ENCODE measurements around the gene GOLGA6D.
"Not testable (repeated sequence)": the region's sequence is repeated elsewhere in the genome, so short reads cannot be mapped to it uniquely, and the experiment has no call there.

GOLGA6D gene

DNA sequence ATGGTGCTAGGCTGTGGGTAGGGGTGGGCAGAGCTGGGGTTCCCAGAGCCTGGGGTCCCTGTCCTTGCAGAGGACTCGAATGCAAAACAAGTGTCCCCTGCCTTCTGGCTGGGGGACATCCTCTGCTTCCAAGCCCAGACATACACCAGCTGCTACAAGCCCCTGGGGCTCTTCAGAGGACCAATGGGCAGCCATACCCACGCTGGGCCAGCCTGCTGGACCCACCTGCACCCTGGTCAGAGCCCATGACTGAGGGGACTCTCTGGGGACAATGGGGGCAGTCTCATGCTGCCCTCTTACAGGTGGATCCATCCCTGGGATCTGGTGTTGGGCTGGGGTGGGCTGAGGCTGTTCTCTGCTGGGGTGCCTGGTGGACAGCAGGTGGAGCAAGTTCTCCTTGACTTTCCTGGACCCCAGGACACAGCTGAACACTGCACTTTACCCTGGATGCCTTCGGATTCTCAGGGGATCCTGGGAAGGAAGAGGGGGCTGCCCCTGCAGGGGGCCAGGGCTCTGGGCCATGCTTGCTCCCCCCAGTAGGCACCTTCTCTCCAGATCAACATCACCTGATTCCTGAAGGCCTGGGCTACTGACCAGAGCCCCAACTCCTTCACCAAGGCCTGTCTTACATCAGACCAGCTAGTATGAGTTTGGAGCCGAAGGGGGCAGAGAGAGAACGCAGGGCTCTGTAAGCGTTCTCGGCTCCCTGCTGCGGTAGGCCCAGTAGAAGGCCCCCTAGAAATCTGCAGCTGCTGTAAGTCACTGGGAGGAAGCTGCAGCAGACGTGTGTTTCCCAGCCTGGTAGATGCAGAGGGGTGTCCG, 46.1 kb downstream of the GOLGA6D start:
- DNase-seq (ENCODE audit: insufficient read length, low spot score) (no peak), FAIRE-seq (no peak)

DNA sequence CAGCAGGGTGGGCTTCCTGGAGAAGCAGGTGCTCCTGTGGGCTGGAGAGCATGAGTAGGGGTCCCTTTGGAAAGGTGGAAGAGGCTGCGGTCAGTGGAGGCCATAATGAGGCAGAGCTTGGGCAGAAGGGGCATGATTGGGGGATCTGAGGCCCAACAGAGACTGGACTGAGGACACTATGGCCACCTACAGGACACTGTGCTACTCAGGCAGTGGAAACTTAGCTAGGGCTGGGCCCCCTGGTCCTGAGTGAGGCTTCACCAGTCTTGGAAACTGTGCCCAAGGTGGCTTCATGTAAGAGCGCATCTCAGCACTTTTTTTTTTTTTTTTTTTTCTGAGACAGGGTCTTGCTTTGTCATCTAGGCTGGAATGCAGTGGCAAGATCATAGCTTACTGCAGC, 46.9 kb downstream of the GOLGA6D start:
- FAIRE-seq = no peak
- no peak for DNase-seq (ENCODE audit: insufficient read length, low spot score)

DNA sequence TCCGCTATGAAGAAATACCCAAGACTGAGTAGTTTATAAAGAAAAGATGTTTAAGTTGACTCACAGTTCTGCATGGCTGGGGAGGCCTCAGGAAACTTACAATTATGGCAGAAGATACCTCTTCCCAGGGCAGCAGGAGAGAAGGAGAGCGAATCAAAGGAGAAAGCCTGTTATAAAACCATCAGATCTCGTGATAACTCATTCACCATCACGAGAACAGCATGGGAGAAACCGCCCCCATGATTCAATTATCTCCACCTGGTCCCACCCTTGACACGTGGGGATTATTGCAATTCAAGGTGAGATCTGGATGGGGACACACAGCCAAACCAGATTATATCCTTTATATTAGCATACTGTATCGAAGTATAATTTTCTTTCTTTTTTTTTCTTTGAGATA, 49.5 kb downstream of the GOLGA6D start:
- DNase-seq (ENCODE audit: insufficient read length, low spot score); FAIRE-seq: not testable (repeated sequence)

DNA sequence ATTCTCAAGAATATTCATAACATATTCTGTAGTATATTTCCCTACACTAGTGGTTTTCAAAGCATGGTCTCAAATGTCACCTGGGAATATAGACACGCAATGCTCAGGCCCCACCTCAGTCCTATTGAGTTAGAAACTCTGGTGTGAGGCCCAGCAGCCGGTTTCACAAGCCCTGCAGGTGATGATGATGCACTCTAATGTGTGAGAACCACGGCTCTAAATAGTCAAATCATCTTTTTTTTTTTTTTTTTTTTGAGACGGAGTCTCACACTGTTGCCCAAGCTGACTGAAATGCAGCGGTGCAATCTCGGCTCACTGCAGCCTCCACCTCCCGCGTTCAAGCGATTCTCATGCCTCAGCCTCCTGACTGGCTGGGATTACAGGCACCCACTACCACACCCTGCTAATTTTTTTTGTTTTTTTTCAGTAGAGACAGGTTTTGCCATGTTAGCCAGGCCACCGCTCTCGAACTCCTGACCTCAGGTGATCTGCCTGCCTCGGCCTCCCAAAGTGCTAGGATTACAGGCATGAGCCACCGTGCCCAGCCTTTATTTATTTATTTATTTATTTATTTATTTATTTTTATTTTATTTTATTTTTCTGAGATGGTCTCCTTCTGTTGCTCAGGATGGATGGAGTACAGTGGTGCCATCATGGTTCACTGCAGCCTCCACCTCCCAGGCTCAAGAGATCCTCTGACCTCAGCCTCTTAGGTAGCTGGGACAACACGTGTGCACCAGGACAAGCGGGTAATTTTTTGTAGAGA, 51.2 kb downstream of the GOLGA6D start:
- FAIRE-seq; DNase-seq (ENCODE audit: insufficient read length, low spot score): not testable (repeated sequence)

DNA sequence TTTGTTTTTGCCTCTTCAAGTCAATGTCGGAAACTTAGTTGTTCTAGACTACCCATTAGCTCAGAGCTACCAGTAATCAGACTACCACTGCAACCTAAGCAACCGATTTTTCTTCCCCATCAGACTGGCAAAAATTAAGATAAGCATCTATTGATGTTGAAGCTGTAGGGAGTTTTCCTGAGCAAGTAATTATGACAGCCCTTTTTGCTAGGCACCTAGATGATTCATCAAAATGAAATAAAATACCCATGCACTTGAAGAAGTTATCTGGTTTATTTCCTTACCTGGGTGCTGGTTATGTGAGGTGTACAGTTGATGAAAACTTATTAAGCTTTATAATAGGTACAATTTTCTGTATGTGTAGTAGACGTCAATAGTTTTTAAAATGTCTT, 52.7 kb downstream of the GOLGA6D start:
- DNase-seq (ENCODE audit: insufficient read length, low spot score) (no peak), FAIRE-seq (no peak)

DNA sequence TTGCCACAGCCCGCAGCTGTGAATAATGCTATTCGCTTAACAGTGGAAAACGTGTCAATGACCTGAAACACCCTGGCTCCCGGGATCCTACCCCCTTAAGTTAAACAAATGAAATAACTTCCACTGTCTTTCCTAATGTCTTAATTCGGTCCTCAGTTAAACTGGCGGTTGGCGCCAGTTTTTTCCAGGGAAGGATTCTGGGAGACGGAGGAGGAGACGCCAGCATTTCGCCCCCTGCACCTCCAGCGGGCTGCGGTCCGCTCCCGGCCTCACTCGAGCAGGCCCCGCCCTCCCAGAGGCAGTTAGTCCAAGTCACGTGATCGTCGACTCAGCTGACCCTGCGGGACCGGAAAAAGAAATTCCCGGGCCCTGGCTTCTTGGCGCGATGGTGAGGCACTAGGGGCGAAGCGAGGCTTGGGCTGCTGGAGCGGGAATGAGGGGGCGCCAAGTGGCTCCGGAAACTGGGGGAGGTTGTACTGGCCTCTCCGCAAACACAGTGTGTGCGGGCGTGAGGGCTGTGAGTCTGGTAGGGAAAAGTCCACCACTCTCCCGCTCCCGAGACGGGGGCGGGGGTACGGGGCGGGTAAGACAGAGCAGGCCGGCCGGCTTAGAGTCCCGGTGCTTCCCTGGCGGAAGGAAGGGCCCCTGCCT, 53.2 kb downstream of the GOLGA6D start, which contains the start of gene COMMD4:
Gene COMMD4, plus strand, starts transcription at position 359 of the 651 bp plus-strand sequence. Its CDS starts 27 bp downstream, at position 386.
- FAIRE-seq (no peak), DNase-seq (ENCODE audit: insufficient read length, low spot score) (peak; percentile 62)

DNA sequence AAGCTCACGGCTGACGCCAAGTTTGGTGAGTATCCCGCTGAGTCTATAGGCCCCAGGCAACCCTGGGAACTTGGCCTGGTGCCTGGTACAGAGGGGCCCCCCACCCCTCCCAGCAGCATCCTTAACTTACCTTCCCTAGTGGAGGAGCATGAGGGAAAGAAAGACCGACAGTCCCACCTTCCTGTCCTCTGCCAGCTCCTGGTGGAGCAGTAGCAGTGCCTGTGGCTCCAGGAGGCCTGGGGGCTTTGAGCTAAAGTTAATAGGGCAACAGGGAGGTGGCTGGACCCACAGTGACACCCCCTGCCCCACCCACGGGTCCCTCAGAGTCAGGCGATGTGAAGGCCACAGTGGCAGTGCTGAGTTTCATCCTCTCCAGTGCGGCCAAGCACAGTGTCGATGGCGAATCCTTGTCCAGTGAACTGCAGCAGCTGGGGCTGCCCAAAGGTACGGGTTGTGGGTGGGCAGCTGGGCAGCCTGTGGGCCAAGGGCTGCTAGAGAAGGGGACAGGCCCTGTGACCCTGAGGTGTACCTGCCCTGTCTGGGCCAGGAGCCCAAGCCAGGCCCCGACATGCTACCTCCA, 56.1 kb downstream of the GOLGA6D start:
- FAIRE-seq (no peak), DNase-seq (ENCODE audit: insufficient read length, low spot score) (no peak)

DNA sequence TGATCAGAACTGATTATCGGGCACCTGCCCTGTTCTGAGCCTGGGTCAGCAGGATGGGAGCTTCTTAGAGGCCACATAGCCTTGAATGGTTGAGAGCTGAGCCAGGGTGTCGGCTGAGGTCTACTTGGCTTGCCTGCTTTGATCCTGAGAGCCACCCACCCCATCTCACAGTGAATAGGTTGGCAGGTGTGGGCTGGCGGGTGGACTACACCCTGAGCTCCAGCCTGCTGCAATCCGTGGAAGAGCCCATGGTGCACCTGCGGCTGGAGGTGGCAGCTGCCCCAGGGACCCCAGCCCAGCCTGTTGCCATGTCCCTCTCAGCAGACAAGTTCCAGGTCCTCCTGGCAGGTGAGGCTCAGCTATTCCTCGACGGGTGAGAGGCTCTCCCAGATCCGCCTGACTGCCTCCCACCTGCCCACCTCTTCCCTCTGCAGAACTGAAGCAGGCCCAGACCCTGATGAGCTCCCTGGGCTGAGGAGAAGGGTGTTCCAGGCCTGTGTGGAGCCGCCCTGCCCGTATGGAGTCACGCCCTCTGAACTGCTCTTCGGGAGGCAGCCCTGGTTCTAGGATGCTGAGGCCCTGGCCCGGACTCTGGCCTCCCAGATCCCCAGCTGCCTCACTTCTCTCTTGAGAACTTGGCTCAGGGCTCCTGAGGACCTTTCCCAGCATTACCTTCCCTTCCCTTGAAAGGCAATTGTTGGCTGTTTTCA, 57.1 kb downstream of the GOLGA6D start:
- no peak for DNase-seq (ENCODE audit: insufficient read length, low spot score)
- no peak for FAIRE-seq

DNA sequence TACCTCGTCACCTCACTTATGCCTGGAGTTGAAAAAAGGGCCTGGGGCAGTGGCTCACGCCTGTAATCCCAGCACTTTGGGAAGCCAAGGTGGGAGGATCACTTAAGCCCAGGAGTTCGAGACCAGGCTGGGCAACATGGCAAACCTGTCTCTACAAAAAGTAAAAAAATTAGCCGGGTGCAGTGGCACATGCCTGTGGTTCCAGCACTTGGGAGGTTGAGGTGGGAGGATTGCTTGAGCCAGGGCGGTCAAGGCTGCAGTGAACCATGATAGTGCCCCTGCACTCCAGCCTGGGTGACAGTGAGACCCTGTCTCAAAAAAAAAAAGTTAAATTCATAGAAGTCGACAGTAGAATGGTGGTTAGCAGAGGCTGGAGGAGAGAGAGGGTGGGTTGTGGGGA, 59.6 kb downstream of the GOLGA6D start:
- DNase-seq (ENCODE audit: insufficient read length, low spot score) (no peak), FAIRE-seq (no peak)

DNA sequence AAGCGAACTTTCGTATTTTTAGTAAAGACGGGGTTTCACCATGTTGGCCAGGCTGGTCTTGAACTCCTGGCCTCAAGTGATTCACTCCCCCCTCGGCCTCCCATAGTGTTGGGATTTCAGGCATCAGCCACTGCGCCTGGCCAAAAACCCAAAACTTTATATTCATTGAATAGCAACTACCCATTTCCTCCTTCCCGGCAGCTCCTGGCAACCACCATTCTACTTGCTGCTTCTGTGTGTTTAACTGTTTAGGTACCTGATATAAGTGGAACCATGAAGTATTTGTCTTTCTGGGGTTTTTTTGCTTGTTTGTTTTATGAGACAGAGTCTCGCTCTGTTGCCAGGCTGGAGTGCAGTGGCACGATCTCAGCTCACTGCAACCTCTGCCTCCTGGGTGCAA, 61.3 kb downstream of the GOLGA6D start:
- FAIRE-seq; DNase-seq (ENCODE audit: insufficient read length, low spot score): not testable (repeated sequence)

Data from HTR-8/SVneo (cell line).